ENCODE data around the gene AUNIP. TPM values are rescaled to one million over a fixed set of nuclear protein-coding genes. Genes with fewer than 3 reads are reported as not detected.
A peak's percentile ranks its signal among the peaks of the same experiment; 100 is the strongest.

AUNIP gene
- polyA plus RNA-seq, 1 of the 3 experiments (the other 2 are of a cell fraction): 1.9 TPM

DNA sequence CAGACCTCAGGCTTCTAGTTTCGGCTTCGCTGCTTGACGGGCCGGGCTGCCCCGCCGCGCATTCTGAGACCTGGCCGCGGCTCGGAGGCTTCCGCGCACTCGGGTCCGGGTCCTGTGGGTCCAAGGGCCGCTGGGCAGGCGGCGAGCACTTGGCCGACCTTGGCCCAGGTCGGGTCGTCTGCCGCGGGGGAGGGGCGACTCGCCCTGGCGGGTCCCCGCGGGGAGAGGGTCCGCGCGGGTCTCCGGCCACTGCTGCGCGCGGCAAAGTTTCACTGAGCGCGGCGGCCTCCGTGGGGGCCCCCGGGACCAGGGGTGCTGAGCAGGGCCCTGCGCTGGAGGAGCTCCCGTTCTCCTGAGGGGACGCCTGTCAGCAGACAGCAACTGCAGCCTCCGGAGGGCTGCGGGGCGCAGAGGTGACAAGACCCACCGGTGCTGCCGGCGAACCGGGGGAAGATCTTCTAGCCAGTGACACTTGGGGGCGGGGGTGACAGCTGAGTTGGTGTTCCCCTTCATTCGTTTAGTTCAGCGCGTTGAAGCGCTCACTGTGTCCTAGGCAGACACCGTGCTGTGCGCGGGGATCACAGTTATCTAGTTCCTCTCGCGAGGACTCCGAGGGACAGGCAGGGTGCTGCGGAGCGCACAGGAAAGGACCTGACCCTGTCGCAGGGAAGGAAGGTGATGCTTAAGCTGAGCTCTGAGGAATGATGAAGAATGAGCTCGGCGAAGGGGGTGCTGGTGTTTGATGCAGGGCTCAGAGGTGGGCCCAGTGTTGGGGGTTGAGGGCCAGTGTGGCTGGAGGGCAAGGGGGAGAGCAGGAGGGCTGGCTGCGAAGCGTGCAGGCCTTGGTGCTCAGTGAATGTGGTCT lies 38.8 kb downstream of the AUNIP start:
- peaks cover 0 to 28% of the 10 kb centered on the region in 2 experiments for H3K36me3 ChIP-seq (replicated peaks in 1 of 2; ENCODE audit: control insufficient read depth in 1 of 2, insufficient read depth in 2 of 2, low read length in 1 of 2)
- no peaks in the 10 kb centered on the region for H3F3A ChIP-seq (replicated peaks; ENCODE audit: insufficient read depth)
- H3K27me3 ChIP-seq (ENCODE audit: insufficient read depth): no peaks in the 10 kb centered on the region
- 5% methylated on average over 14 of the region's 67 CpGs for WGBS (ENCODE audit: low lambda C conversion rate)
- peaks cover 7% of the 10 kb centered on the region; the same call in 1 of the 2 replicates for H4K20me1 ChIP-seq (ENCODE audit: insufficient read depth)
- peaks cover 42% of the 10 kb centered on the region for H3K79me2 ChIP-seq (ENCODE audit: insufficient read depth)
- DNase-seq: peak; percentile 79
- CTCF ChIA-PET: interaction anchor here (0.8 to 3.4 kb wide), 7 partner anchors 9 to 182 kb away, joined by 3 to 15 read pairs (median 5); no protein-coding TSS in a partner anchor
- H3K27ac ChIP-seq (ENCODE audit: low read depth in 2 of 2, low read length in 1 of 2): peak overlapping the region; percentile 79 to 88
- H3K4me2 ChIP-seq: peak overlapping the region; percentile 100
- H3K9me2 ChIP-seq: no peaks in the 10 kb centered on the region
- peak overlapping the region; percentile 95 to 97 for H3K4me3 ChIP-seq (ENCODE audit: low read depth in 2 of 2, low read length in 1 of 2)
- H2AFZ ChIP-seq (ENCODE audit: low read depth): peak overlapping the region; percentile 83
- POLR2A ChIA-PET: interaction anchor here (0.9 to 2.5 kb wide), 7 partner anchors 10 to 212 kb away, joined by 3 to 8 read pairs (median 5); partner anchors contain the start of genes PAFAH2 and PAQR7
- peak overlapping the region; percentile 92 for H3K9ac ChIP-seq
- H3K9me3 ChIP-seq: no peaks in the 10 kb centered on the region
- H3K4me1 ChIP-seq (ENCODE audit: control insufficient read depth in 1 of 2, insufficient read depth in 2 of 2, low read depth in 1 of 2, low read length in 1 of 2): peaks cover 8 to 29% of the 10 kb centered on the region in 2 experiments; a peak in 1 of 4 replicates
- no peak for TF ChIP-seq TEAD4 (IDR thresholded peaks at IDR 0.05; ENCODE audit: borderline replicate concordance, insufficient read depth)
- peak; percentile 19; the same call in 1 of the 2 replicates for TF ChIP-seq NRF1 (IDR thresholded peaks at IDR 0.05; ENCODE audit: low read depth, low read length)
- no peak for TF ChIP-seq FOSL2 (IDR thresholded peaks at IDR 0.05; ENCODE audit: borderline replicate concordance, low read depth)
- TF ChIP-seq, protein P1, sequence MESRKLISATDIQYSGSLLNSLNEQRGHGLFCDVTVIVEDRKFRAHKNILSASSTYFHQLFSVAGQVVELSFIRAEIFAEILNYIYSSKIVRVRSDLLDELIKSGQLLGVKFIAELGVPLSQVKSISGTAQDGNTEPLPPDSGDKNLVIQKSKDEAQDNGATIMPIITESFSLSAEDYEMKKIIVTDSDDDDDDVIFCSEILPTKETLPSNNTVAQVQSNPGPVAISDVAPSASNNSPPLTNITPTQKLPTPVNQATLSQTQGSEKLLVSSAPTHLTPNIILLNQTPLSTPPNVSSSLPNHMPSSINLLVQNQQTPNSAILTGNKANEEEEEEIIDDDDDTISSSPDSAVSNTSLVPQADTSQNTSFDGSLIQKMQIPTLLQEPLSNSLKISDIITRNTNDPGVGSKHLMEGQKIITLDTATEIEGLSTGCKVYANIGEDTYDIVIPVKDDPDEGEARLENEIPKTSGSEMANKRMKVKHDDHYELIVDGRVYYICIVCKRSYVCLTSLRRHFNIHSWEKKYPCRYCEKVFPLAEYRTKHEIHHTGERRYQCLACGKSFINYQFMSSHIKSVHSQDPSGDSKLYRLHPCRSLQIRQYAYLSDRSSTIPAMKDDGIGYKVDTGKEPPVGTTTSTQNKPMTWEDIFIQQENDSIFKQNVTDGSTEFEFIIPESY (IDR thresholded peaks at IDR 0.05; ENCODE audit: borderline replicate concordance, low read depth): peak; percentile 60; the same call in 1 of the 2 replicates
- TF ChIP-seq MXI1 (IDR thresholded peaks at IDR 0.05; ENCODE audit: low read depth, low read length): peak; percentile 57
- TF ChIP-seq CHD2 (IDR thresholded peaks at IDR 0.05; ENCODE audit: low read length, partially characterized antibody): peak; percentile 97

DNA sequence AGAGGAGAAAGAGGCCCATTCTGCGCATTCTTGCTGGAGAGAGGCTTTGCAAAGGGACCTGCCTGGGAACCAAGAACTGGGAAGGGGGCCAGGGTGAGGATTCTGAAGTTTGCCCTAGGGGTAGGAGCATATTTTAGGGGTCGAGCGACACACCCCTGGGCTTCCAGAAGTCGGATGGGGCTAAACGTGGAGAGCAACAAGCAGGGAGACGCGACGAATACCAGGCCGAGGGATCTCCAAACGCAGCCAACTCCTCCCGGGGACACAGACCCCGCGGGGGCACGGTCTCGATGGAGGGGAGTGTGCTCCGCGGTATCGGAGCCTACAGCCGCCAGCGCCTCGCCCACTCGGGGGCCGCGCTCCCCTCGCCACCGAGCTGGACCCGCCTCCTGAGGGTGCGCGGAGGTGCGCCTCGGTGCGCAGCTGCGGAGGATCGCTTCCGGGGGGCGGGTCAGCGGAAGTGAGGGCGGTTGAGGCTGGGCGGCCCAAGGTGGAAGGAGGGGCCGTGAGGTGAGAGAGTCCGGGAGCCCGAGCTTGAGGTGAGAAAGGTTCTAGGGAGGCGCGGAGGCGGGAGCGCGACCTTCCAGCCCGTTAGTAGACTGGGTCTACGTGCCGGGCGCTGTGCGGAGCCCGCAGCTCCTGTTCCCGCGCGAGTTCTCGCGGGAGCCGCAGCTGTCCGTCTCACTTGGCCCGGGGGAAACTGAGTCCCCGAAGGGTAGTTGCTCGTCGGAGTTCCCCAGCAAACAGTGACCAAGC lies 39.6 kb downstream of the AUNIP start, which contains the start of gene MTFR1L:
MTFR1L (plus strand) TSS at position 464 of the 756 bp plus-strand sequence. CDS start 3,151 bp downstream, outside the sequence.
- Histone ChIP-seq H3K4me2 (peak within 1 kb of the TSS; percentile 100), H3K4me1 (ENCODE audit: control insufficient read depth in 1 of 2, insufficient read depth in 2 of 2, low read depth in 1 of 2, low read length in 1 of 2) (peaks cover 8 to 29% of the 10 kb centered on the region in 2 experiments; a peak in 1 of 4 replicates), H3K9me2 (no peaks in the 10 kb centered on the region), H3K27ac (ENCODE audit: low read depth in 2 of 2, low read length in 1 of 2) (peak within 1 kb of the TSS; percentile 79 to 88), H3K36me3 (replicated peaks in 1 of 2; ENCODE audit: control insufficient read depth in 1 of 2, insufficient read depth in 2 of 2, low read length in 1 of 2) (peaks cover 0 to 23% of the 10 kb centered on the region in 2 experiments), H3F3A (replicated peaks; ENCODE audit: insufficient read depth) (no peaks in the 10 kb centered on the region), H3K9ac (peak within 1 kb of the TSS; percentile 92), H3K9me3 (no peaks in the 10 kb centered on the region), H4K20me1 (ENCODE audit: insufficient read depth) (peaks cover 7% of the 10 kb centered on the region; the same call in 1 of the 2 replicates), H2AFZ (ENCODE audit: low read depth) (peak within 1 kb of the TSS; percentile 83), H3K79me2 (ENCODE audit: insufficient read depth) (peaks cover 42% of the 10 kb centered on the region), H3K4me3 (ENCODE audit: low read depth in 2 of 2, low read length in 1 of 2) (peak within 1 kb of the TSS; percentile 95 to 97), H3K27me3 (ENCODE audit: insufficient read depth) (no peaks in the 10 kb centered on the region)
- POLR2A ChIA-PET: interaction anchor here (0.9 to 2.5 kb wide), 9 partner anchors 10 to 211 kb away, joined by 3 to 8 read pairs (median 4); partner anchors contain the start of genes PAFAH2 and PAQR7
- DNase-seq: peak; percentile 98
- 1% methylated on average over 24 of the region's 64 CpGs for WGBS (ENCODE audit: low lambda C conversion rate)
- CTCF ChIA-PET: interaction anchor here (0.9 to 3.9 kb wide), 8 partner anchors 8 to 211 kb away, joined by 3 to 15 read pairs (median 4); no protein-coding TSS in a partner anchor
- TF ChIP-seq, protein P1 (IDR thresholded peaks at IDR 0.05; ENCODE audit: borderline replicate concordance, low read depth): peak; percentile 96
- no peak for TF ChIP-seq TEAD4 (IDR thresholded peaks at IDR 0.05; ENCODE audit: borderline replicate concordance, insufficient read depth)
- peak; percentile 90 for TF ChIP-seq GABPA (IDR thresholded peaks at IDR 0.05; ENCODE audit: low read depth)
- TF ChIP-seq, protein P2, sequence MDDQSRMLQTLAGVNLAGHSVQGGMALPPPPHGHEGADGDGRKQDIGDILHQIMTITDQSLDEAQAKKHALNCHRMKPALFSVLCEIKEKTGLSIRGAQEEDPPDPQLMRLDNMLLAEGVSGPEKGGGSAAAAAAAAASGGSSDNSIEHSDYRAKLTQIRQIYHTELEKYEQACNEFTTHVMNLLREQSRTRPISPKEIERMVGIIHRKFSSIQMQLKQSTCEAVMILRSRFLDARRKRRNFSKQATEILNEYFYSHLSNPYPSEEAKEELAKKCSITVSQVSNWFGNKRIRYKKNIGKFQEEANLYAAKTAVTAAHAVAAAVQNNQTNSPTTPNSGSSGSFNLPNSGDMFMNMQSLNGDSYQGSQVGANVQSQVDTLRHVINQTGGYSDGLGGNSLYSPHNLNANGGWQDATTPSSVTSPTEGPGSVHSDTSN (IDR thresholded peaks at IDR 0.05): peak; percentile 47; the same call in 1 of the 2 replicates
- TF ChIP-seq CHD2 (IDR thresholded peaks at IDR 0.05; ENCODE audit: low read length, partially characterized antibody): peak; percentile 98
- peak; percentile 65; the same call in 1 of the 2 replicates for TF ChIP-seq SIN3A (IDR thresholded peaks at IDR 0.05; ENCODE audit: borderline replicate concordance, low read depth, low read length)
- peak; percentile 86 for TF ChIP-seq NRF1 (IDR thresholded peaks at IDR 0.05; ENCODE audit: low read depth, low read length)
- peak; percentile 70 for TF ChIP-seq POLR2AphosphoS5 (IDR thresholded peaks at IDR 0.05; ENCODE audit: low read depth, low read length)
- TF ChIP-seq, protein P3, sequence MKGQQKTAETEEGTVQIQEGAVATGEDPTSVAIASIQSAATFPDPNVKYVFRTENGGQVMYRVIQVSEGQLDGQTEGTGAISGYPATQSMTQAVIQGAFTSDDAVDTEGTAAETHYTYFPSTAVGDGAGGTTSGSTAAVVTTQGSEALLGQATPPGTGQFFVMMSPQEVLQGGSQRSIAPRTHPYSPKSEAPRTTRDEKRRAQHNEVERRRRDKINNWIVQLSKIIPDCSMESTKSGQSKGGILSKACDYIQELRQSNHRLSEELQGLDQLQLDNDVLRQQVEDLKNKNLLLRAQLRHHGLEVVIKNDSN (IDR thresholded peaks at IDR 0.05; ENCODE audit: borderline replicate concordance, low read depth): no peak
- peak; percentile 76 for TF ChIP-seq ELF1 (IDR thresholded peaks at IDR 0.05)
- TF ChIP-seq TAF1 (IDR thresholded peaks at IDR 0.05; ENCODE audit: borderline replicate concordance, low read depth, low read length): peak; percentile 53; the same call in 1 of the 2 replicates
- TF ChIP-seq MXI1 (IDR thresholded peaks at IDR 0.05; ENCODE audit: low read depth, low read length): no peak; the same call in none of the 2 replicates
